HepG2 (cell line): Measurements from ENCODE around the gene RNF5. TPM values are rescaled to one million over a fixed set of nuclear protein-coding genes. Genes with fewer than 3 reads are reported as not detected.
A peak's percentile ranks its signal among the peaks of the same experiment; 100 is the strongest.

Experiments used
- DNMT1 ChIP-seq: sonication (generic); formaldehyde crosslinking; IDR thresholded peaks from 2 replicates; pipeline ENCODE4 v1.5.1; 2020; ENCODE audit warnings: mild to moderate bottlenecking, missing genetic modification reagents
- KMT2A ChIP-seq: sonication (generic); formaldehyde crosslinking; IDR thresholded peaks from 2 replicates; pipeline ENCODE4 v1.4.0; 2020; ENCODE audit warnings: missing genetic modification reagents
- MED13 ChIP-seq: sonication (generic); formaldehyde crosslinking; IDR thresholded peaks from 2 replicates; pipeline ENCODE4 v1.5.0; 2020; ENCODE audit warnings: missing genetic modification reagents
- SNRNP70 ChIP-seq: fragments of 200-400 bp; formaldehyde crosslinking; IDR thresholded peaks from 2 replicates; pipeline ENCODE4 v1.6.1; 2017; ENCODE audit warnings: mild to moderate bottlenecking, low read depth, low read length, moderate library complexity
- TP53 ChIP-seq: sonication (generic); formaldehyde crosslinking; conservative IDR thresholded peaks from 2 replicates; pipeline ENCODE4 v1.4.0; 2020; ENCODE audit warnings: missing genetic modification reagents
- YEATS2 ChIP-seq: sonication (generic); formaldehyde crosslinking; IDR thresholded peaks from 2 replicates; pipeline ENCODE4 v1.4.0; 2020; ENCODE audit warnings: missing genetic modification reagents, borderline replicate concordance
- ZBTB39 ChIP-seq: sonication (generic); formaldehyde crosslinking; IDR thresholded peaks from 2 replicates; pipeline ENCODE4 v1.5.0; 2020; ENCODE audit warnings: missing genetic modification reagents
- ZFAT ChIP-seq: sonication (generic); formaldehyde crosslinking; conservative IDR thresholded peaks from 2 replicates; pipeline ENCODE4 v1.8.1; 2023; ENCODE audit warnings: missing genetic modification reagents, inconsistent platforms
- ZMAT3 ChIP-seq: sonication (generic); formaldehyde crosslinking; conservative IDR thresholded peaks from 2 replicates; pipeline ENCODE4 v1.7.0; 2021; ENCODE audit warnings: missing genetic modification reagents
- ZNF121 ChIP-seq: sonication (generic); formaldehyde crosslinking; IDR thresholded peaks from 2 replicates; pipeline ENCODE4 v1.5.0; 2020; ENCODE audit warnings: mild to moderate bottlenecking, missing genetic modification reagents
- ZNF296 ChIP-seq: sonication (generic); formaldehyde crosslinking; conservative IDR thresholded peaks from 2 replicates; pipeline ENCODE4 v1.5.0; 2020; ENCODE audit warnings: mild to moderate bottlenecking, missing genetic modification reagents
- ZNF503 ChIP-seq: sonication (generic); formaldehyde crosslinking; IDR thresholded peaks from 2 replicates; pipeline ENCODE4 v1.4.0; 2020; ENCODE audit warnings: missing genetic modification reagents
- ZNF713 ChIP-seq: sonication (generic); formaldehyde crosslinking; IDR thresholded peaks from 2 replicates; pipeline ENCODE4 v1.4.0; 2020; ENCODE audit warnings: mild to moderate bottlenecking, missing genetic modification reagents
- ZNF775 ChIP-seq: sonication (generic); formaldehyde crosslinking; IDR thresholded peaks from 2 replicates; pipeline ENCODE4 v1.4.0; 2020; ENCODE audit warnings: missing genetic modification reagents, mild to moderate bottlenecking, moderate library complexity, borderline replicate concordance
- polyA plus RNA-seq, 8 experiments: library from polyadenylated mRNA; depleted of rRNA in 3 of 8; stranded (reverse) in 7 of 8; unstranded in 1 of 8; fragments of >200 nt; fragmentation: Illumina TruSeq in 4 of 8; extraction: Trizol in 4 of 8; gene quantifications; 2 replicates each; pipeline versions ENCODE4 v1.2.1 to v1.2.3, GENCODE V29; 2011 to 2016; ENCODE audit warnings: low read depth in 4 of 8, missing spikeins in 1 of 8, mixed read lengths in 1 of 8; ENCODE audit not compliant: insufficient read depth in 1 of 8
- total RNA-seq, 5 experiments: library from RNA; depleted of rRNA; stranded (reverse); fragments of >200 nt; fragmentation: Illumina TruSeq; extraction: Trizol; gene quantifications; 2 replicates each; pipeline ENCODE4 v1.2.3, GENCODE V29; 2016; ENCODE audit warnings: low read depth in 1 of 5
- TF ChIP-seq, protein P1 (sequence below): sonication (generic); formaldehyde crosslinking; IDR thresholded peaks from one replicate; pipeline ENCODE4 v1.5.1; 2020; ENCODE audit warnings: mild to moderate bottlenecking, missing genetic modification reagents; ENCODE audit errors: not compliant biosample characterization
- TF ChIP-seq, protein P2 (sequence below): fragments of 450-650 bp; IDR thresholded peaks from 2 replicates; pipeline ENCODE4 v1.6.1; 2017

RNF5 gene
- total and polyA plus RNA-seq, 2 of the 13 experiments (the other 11 are each of a cell fraction or from before 2014, with no cell fraction given), result 98.0 to 131 TPM

DNA sequence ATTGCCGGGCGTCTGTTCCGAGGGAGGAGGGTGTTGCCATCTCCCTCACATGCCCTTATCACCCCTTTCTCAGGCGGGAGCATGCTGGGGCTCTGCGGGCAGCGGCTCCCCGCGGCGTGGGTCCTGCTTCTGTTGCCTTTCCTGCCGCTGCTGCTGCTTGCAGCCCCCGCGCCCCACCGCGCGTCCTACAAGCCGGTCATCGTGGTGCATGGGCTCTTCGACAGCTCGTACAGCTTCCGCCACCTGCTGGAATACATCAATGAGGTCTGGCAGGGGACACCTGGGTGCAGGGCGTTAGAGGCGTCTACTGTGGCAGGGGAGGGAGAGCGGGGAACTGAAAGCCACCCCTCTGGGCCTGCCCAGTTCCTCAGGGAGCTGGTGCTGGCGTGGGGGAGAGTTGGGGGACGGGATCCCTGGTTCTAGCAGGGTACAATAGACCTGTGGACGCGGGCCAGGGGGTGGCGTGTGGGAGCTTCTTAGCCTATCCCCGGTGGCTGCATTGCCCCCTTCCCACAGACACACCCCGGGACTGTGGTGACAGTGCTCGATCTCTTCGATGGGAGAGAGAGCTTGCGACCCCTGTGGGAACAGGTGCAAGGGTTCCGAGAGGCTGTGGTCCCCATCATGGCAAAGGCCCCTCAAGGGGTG, 23.6 kb upstream of the RNF5 start (continued):
- TF ChIP-seq, protein P1, sequence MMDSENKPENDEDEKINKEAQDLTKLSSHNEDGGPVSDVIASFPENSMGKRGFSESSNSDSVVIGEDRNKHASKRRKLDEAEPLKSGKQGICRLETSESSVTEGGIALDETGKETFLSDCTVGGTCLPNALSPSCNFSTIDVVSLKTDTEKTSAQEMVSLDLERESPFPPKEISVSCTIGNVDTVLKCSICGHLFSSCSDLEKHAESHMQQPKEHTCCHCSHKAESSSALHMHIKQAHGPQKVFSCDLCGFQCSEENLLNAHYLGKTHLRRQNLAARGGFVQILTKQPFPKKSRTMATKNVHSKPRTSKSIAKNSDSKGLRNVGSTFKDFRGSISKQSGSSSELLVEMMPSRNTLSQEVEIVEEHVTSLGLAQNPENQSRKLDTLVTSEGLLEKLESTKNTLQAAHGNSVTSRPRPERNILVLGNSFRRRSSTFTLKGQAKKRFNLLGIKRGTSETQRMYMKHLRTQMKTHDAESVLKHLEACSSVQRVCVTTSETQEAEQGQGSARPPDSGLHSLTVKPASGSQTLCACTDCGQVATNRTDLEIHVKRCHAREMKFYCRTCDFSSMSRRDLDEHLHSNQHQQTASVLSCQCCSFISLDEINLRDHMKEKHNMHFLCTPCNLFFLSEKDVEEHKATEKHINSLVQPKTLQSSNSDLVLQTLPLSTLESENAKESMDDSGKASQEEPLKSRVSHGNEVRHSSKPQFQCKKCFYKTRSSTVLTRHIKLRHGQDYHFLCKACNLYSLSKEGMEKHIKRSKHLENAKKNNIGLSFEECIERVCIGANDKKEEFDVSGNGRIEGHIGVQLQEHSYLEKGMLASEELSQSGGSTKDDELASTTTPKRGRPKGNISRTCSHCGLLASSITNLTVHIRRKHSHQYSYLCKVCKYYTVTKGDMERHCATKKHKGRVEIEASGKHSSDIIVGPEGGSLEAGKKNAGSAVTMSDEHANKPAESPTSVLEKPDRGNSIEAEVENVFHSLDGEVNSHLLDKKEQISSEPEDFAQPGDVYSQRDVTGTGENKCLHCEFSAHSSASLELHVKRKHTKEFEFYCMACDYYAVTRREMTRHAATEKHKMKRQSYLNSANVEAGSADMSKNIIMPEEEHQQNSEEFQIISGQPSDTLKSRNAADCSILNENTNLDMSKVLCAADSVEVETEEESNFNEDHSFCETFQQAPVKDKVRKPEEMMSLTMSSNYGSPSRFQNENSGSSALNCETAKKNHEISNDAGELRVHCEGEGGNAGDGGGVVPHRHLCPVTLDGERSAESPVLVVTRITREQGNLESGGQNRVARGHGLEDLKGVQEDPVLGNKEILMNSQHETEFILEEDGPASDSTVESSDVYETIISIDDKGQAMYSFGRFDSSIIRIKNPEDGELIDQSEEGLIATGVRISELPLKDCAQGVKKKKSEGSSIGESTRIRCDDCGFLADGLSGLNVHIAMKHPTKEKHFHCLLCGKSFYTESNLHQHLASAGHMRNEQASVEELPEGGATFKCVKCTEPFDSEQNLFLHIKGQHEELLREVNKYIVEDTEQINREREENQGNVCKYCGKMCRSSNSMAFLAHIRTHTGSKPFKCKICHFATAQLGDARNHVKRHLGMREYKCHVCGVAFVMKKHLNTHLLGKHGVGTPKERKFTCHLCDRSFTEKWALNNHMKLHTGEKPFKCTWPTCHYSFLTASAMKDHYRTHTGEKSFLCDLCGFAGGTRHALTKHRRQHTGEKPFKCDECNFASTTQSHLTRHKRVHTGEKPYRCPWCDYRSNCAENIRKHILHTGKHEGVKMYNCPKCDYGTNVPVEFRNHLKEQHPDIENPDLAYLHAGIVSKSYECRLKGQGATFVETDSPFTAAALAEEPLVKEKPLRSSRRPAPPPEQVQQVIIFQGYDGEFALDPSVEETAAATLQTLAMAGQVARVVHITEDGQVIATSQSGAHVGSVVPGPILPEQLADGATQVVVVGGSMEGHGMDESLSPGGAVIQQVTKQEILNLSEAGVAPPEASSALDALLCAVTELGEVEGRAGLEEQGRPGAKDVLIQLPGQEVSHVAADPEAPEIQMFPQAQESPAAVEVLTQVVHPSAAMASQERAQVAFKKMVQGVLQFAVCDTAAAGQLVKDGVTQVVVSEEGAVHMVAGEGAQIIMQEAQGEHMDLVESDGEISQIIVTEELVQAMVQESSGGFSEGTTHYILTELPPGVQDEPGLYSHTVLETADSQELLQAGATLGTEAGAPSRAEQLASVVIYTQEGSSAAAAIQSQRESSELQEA (CRISPR knock-in tag), result no peak
- TF ChIP-seq ZNF296 (CRISPR knock-in tag) (no peak), KMT2A (CRISPR knock-in tag) (no peak; the same call in 1 of the 2 replicates), ZFAT (CRISPR knock-in tag) (no peak), ZNF503 (CRISPR knock-in tag) (no peak), DNMT1 (0 out of 2 replicates have a peak, but pooled peaks have one; percentile 17), MED13 (CRISPR knock-in tag) (no peak), YEATS2 (peak; percentile 10; the same call in 1 of the 2 replicates), SNRNP70 (no peak), ZNF713 (CRISPR knock-in tag) (no peak; the same call in 1 of the 2 replicates), TP53 (no peak), ZBTB39 (0 out of 2 replicates have a peak, but pooled peaks have one; percentile 49), ZNF121 (CRISPR knock-in tag) (no peak), ZNF775 (CRISPR knock-in tag) (no peak), ZMAT3 (CRISPR knock-in tag) (no peak; the same call in 1 of the 2 replicates)
- TF ChIP-seq, protein P2, sequence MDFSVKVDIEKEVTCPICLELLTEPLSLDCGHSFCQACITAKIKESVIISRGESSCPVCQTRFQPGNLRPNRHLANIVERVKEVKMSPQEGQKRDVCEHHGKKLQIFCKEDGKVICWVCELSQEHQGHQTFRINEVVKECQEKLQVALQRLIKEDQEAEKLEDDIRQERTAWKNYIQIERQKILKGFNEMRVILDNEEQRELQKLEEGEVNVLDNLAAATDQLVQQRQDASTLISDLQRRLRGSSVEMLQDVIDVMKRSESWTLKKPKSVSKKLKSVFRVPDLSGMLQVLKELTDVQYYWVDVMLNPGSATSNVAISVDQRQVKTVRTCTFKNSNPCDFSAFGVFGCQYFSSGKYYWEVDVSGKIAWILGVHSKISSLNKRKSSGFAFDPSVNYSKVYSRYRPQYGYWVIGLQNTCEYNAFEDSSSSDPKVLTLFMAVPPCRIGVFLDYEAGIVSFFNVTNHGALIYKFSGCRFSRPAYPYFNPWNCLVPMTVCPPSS, result no peak
